Activated CD4-positive, alpha-beta T cell treated with anti-CD3 and anti-CD28 coated beads, Interleukin-2, amount 10 ng/mL, durations not matched to agents 24 days and 14 days (primary cell): ENCODE data around the gene SLCO4A1. TPM values are rescaled to one million over a fixed set of nuclear protein-coding genes. Genes with fewer than 3 reads are reported as not detected.

Experiments used
- DNase-seq: peaks from one replicate; pipeline ENCODE4 v3.0.0; 2022
- H3K27ac Mint-ChIP-seq: one replicate; pipeline ENCODE4 v1.8.0; 2022; ENCODE audit warnings: mild to moderate bottlenecking, mixed read lengths
- H3K27me3 Mint-ChIP-seq: one replicate; pipeline ENCODE4 v1.8.0; 2022; ENCODE audit warnings: mixed read lengths
- H3K36me3 Mint-ChIP-seq: one replicate; pipeline ENCODE4 v1.8.0; 2022; ENCODE audit warnings: low read depth, mild to moderate bottlenecking, mixed read lengths
- H3K4me1 Mint-ChIP-seq: one replicate; pipeline ENCODE4 v1.8.0; 2021; ENCODE audit warnings: mixed read lengths
- H3K4me3 Mint-ChIP-seq: one replicate; pipeline ENCODE4 v1.8.0; 2022; ENCODE audit warnings: mild to moderate bottlenecking, moderate library complexity, mixed read lengths
- H3K9me3 Mint-ChIP-seq: one replicate; pipeline ENCODE4 v1.8.0; 2021; ENCODE audit warnings: mixed read lengths
- intact Hi-C: fragments of 100-400 bp; cut with micrococcal nuclease; formaldehyde crosslinking; loops from one replicate; pipeline ENCODE4 v1.15.1; 2023
- total RNA-seq: library from RNA; stranded (reverse); gene quantifications from 2 replicates; pipeline ENCODE4 v1.2.3, GENCODE V29; 2022

Gene SLCO4A1
- total RNA-seq, 1 donor from 2014 or later = 67.3 TPM

GRCh38 chr20:62652041-62652893, 10.0 kb downstream of the SLCO4A1 start:
- Mint-ChIP-seq H3K4me3 (peak overlapping the region; percentile 82), H3K36me3 (peaks cover 23% of the 10 kb centered on the region), H3K4me1 (peaks cover 44% of the 10 kb centered on the region), H3K9me3 (no peaks in the 10 kb centered on the region), H3K27me3 (no peaks in the 10 kb centered on the region), H3K27ac (peak overlapping the region; percentile 92)
- DNase-seq = peak; percentile 89
- intact Hi-C loops = loop anchor here (5.0 kb wide), 2 partner anchors 90 to 140 kb away; no protein-coding TSS in a partner anchor

DNA sequence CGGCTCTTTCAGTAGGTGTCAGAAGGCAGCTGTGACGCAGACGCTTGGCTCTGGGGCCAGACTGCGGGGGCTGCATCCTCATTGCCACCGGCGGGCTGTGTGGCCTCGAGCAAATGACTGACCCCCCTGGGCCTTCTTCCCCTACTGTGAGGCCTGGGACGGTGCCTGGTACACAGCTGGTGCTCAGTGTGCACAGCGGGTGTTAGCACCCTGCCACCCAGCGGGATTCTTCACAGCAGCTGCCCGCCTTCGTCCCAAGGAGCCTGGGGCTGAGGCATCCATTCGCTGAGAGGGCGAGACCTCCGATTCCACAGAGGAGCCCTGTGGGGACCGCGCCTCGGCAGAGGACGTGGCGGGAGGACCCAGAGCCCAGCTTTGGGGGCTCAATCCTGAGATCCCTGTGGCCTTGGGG, 10.6 kb downstream of the SLCO4A1 start:
- intact Hi-C loops = loop anchor here (5.0 kb wide), 2 partner anchors 89 to 139 kb away; no protein-coding TSS in a partner anchor
- Mint-ChIP-seq H3K4me1 (peaks cover 43% of the 10 kb centered on the region), H3K27ac (peak overlapping the region; percentile 92), H3K36me3 (peaks cover 24% of the 10 kb centered on the region), H3K9me3 (no peaks in the 10 kb centered on the region), H3K27me3 (no peaks in the 10 kb centered on the region), H3K4me3 (no peak overlapping the region)
- DNase-seq = no peak

DNA sequence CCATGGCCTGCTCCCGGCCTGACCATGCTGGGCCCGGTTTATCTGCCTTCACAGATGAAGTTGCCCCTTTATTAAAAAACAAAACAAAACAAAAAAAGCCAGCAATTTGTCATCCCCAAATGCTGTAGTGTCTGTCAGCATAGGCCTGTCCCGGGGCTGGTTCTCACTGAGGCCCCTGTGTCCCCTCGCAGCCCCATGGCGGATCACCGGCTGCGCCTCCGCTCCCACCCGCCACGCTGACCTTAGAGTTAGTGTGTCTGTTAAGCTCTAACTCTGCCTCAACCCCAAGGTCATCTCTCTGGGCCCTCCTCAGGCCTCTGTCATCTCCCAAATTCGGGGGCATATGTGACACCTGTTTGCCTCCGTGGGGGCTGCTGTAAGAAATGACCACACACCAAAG, 11.1 kb downstream of the SLCO4A1 start:
- Mint-ChIP-seq H3K9me3 (no peaks in the 10 kb centered on the region), H3K27ac (peak overlapping the region; percentile 34), H3K27me3 (no peaks in the 10 kb centered on the region), H3K4me3 (no peak overlapping the region), H3K36me3 (peaks cover 25% of the 10 kb centered on the region), H3K4me1 (peaks cover 43% of the 10 kb centered on the region)
- intact Hi-C loops = loop anchor here (5.0 kb wide), 2 partner anchors 89 to 139 kb away; no protein-coding TSS in a partner anchor
- DNase-seq = no peak

DNA sequence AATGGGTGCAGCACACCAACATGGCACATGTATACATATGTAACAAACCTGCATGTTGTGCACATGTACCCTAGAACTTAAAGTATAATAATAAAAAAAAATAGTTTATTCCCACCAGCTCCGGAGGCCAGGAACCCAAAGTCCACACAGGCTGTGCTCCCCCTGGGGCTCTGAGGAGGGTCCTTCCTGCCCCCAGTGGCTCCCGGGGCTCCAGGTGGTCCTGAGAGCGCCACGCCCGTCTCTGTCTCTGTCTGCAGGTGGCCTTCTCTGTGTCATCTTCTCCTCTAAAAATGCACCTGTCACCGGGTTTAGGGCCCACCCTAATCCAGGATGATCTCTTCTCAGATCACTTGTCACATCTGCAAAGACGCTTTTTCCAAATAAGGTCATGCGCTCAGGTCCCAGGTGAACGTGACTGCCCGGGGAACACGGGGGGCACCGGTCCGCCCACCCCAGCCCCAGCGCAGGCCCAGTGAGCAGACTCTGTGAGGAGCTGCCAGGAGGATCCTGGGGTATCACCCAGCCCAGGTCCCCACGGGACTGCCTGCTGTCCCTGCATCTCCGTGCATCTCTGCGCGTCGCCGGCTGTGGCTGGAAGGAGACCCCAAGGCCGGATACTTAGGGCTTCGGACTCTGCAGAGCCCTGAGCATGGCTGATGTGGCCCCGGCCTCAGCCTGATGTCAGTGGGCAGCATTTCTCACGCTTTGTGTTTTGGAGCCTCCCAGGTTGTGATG, 11.8 kb downstream of the SLCO4A1 start:
- peaks cover 41% of the 10 kb centered on the region for H3K4me1 Mint-ChIP-seq
- peaks cover 30% of the 10 kb centered on the region for H3K36me3 Mint-ChIP-seq
- H3K9me3 Mint-ChIP-seq = no peaks in the 10 kb centered on the region
- no peak for DNase-seq
- no peak overlapping the region for H3K4me3 Mint-ChIP-seq
- H3K27ac Mint-ChIP-seq = peak overlapping the region; percentile 49
- no peaks in the 10 kb centered on the region for H3K27me3 Mint-ChIP-seq
- intact Hi-C loops = loop anchor here (5.0 kb wide), 2 partner anchors 88 to 138 kb away; no protein-coding TSS in a partner anchor

DNA sequence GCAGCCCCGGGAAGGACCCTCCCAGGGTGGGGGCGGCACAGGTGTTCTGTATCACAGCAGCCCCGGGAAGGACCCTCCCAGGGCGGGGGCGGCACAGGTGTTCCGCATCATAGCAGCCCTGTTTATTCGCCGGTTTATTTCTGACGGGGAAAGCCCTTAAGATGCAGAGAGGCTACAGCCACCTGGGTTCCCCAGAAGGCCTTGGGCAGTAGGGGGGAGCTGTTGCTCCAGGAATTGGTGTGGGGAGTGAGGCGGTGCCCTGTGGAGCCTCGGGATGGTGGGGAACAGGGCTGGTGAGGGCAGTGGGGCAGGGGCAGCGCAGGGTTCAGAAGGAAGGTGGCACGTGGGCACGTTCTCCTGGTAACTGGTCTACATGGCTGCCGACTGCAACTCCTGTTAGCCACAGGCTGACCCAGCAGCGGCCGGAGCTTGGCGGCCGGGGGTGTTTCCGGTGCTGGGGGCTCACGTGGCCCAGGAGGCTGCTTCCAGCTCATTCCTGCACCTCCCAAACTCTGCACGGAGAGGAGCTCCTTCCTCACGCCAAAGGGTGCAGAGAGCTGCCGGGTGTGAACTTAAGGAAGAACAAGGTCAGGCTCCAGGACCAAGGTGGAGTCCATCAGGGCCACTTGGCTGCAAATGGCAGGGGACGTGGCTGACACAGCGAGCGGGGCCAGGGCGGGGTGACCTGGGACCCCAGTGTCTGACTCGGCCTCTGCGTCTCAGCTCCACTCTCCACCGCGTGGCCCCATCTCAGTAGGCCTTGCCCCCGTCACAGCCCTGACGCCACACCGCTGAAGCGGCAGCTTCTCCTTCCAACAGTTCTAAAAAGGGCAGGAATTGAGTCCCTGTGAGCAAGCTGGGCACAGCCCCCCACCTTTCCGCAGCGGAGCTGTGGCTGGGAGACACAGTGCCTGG, 13.2 kb downstream of the SLCO4A1 start:
- no peaks in the 10 kb centered on the region for H3K9me3 Mint-ChIP-seq
- no peak overlapping the region for H3K4me3 Mint-ChIP-seq
- H3K27ac Mint-ChIP-seq = no peak overlapping the region
- peaks cover 29% of the 10 kb centered on the region for H3K36me3 Mint-ChIP-seq
- H3K4me1 Mint-ChIP-seq = peaks cover 29% of the 10 kb centered on the region
- intact Hi-C loops = no loop called here
- no peaks in the 10 kb centered on the region for H3K27me3 Mint-ChIP-seq
- DNase-seq = no peak

DNA sequence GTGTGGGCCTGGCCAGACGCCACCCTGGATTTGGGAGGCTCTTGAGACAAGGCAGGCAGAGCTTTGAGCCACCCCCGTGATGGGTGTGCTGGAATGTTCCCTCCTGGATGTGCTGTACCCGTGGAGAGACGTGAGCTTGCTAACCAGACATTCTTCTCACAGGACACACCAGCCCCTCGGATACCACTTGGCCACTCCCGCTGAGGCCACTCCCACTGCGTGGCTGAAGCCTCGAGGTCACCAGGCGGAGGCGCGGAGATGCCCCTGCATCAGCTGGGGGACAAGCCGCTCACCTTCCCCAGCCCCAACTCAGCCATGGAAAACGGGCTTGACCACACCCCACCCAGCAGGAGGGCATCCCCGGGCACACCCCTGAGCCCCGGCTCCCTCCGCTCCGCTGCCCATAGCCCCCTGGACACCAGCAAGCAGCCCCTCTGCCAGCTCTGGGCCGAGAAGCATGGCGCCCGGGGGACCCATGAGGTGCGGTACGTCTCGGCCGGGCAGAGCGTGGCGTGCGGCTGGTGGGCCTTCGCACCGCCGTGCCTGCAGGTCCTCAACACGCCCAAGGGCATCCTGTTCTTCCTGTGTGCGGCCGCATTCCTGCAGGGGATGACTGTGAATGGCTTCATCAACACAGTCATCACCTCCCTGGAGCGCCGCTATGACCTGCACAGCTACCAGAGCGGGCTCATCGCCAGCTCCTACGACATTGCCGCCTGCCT, 14.1 kb downstream of the SLCO4A1 start:
- intact Hi-C loops = no loop called here
- no peak overlapping the region for H3K27ac Mint-ChIP-seq

DNA sequence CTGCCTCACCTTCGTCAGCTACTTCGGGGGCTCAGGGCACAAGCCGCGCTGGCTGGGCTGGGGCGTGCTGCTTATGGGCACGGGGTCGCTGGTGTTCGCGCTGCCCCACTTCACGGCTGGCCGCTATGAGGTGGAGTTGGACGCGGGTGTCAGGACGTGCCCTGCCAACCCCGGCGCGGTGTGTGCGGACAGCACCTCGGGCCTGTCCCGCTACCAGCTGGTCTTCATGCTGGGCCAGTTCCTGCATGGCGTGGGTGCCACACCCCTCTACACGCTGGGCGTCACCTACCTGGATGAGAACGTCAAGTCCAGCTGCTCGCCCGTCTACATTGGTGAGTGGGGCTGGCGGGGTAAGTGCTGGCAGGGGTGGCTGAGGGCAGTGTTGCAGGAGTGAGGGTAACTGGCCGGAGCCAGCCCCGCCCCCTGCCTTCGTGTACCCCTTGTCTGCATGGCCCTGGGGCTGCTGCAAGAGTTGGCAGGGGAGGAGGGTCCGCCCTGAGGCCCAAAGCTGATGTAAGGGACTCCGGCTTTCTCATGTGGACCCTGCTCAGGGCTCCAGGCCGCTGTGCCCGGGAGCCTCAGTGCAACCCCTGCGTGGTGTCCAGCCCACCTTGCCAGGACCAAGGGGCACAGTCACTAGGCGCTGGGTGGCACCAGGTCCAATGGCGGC, 14.8 kb downstream of the SLCO4A1 start:
- Mint-ChIP-seq H3K27me3 (no peaks in the 10 kb centered on the region), H3K4me1 (peaks cover 16% of the 10 kb centered on the region), H3K4me3 (no peak overlapping the region), H3K36me3 (peaks cover 22% of the 10 kb centered on the region), H3K9me3 (no peaks in the 10 kb centered on the region), H3K27ac (no peak overlapping the region)
- no peak for DNase-seq
- intact Hi-C loops = no loop called here

More for the DNA sequence above, 14.1 kb downstream of the SLCO4A1 start:
- Mint-ChIP-seq H3K36me3 (peaks cover 23% of the 10 kb centered on the region), H3K4me3 (no peak overlapping the region), H3K27me3 (no peaks in the 10 kb centered on the region), H3K9me3 (no peaks in the 10 kb centered on the region), H3K4me1 (peaks cover 21% of the 10 kb centered on the region)
- DNase-seq = no peak

GRCh38 chr20:62657589-62657942, 15.3 kb downstream of the SLCO4A1 start:
- intact Hi-C loops = no loop called here
- DNase-seq = no peak
- H3K36me3 Mint-ChIP-seq = peaks cover 22% of the 10 kb centered on the region
- no peak overlapping the region for H3K4me3 Mint-ChIP-seq
- no peaks in the 10 kb centered on the region for H3K9me3 Mint-ChIP-seq
- H3K27me3 Mint-ChIP-seq = no peaks in the 10 kb centered on the region
- no peak overlapping the region for H3K27ac Mint-ChIP-seq
- peaks cover 10% of the 10 kb centered on the region for H3K4me1 Mint-ChIP-seq

DNA sequence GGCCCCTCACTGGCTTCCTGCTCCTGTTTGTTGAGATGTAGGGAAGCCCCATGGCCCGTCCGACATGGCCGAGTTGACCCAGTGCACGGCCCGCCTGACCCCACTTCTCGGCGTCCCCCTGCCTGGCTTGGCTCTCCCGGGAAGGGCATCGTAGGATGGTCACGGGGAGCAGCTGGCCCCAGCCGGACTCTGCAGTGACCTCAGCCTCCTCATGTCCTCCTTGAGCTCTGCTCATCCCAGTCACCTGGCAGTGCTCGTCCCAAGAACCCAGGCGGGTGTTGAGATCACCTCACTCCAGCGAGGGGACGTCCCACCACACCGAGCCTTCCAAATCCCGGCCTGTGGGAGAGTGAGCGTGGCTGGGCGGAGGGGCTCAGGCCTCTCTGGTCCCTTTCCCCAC, 15.7 kb downstream of the SLCO4A1 start:
- H3K4me1 Mint-ChIP-seq = peaks cover 10% of the 10 kb centered on the region
- peaks cover 22% of the 10 kb centered on the region for H3K36me3 Mint-ChIP-seq
- intact Hi-C loops = no loop called here
- no peak overlapping the region for H3K4me3 Mint-ChIP-seq
- H3K27me3 Mint-ChIP-seq = no peaks in the 10 kb centered on the region
- H3K9me3 Mint-ChIP-seq = no peaks in the 10 kb centered on the region
- DNase-seq = no peak
- H3K27ac Mint-ChIP-seq = no peak overlapping the region

GRCh38 chr20:62658593-62659178, 16.4 kb downstream of the SLCO4A1 start:
- no peak for DNase-seq
- intact Hi-C loops = no loop called here
- Mint-ChIP-seq H3K27ac (no peak overlapping the region), H3K4me3 (no peak overlapping the region), H3K27me3 (no peaks in the 10 kb centered on the region), H3K36me3 (peaks cover 26% of the 10 kb centered on the region), H3K4me1 (peaks cover 6% of the 10 kb centered on the region), H3K9me3 (no peaks in the 10 kb centered on the region)

DNA sequence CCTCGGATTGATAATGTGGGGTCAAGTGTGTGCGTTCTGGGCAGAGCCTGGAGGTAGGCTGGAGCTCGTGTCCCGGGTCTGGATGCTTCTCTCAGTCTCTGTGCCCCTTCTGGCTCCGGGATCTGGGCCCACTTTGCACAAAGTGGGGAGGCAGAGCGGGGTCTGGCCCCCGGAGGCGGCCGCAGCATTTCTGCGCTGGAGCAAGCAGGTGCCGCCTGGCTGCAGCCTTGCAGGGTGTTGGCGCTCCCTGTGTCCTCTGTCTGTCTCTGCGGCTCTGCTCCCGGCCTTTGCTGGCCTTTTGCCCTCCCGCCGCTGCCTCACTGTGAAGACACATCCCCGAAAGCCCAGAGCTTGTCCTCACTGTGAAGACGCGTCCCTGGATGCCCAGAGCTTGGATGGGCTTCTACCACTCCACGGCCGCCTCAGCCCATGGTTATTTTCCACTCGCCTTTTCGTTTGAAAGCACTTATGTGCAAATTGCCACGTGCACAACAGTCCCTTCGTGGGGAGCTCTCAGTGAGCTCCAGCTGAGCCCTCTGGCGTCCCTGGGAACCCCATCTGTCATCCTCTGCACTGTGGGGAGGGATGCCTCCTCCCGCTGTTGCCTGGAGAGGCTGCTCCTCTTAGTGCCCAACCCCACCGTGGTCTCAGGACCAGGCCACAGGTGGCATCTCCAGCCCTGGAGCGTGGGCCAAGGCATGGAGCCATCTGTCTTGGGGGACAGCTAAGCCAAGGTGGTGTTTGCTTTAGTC, 17.4 kb downstream of the SLCO4A1 start:
- Mint-ChIP-seq H3K27ac (no peak overlapping the region), H3K27me3 (no peaks in the 10 kb centered on the region), H3K36me3 (peaks cover 27% of the 10 kb centered on the region), H3K9me3 (no peaks in the 10 kb centered on the region), H3K4me3 (no peak overlapping the region), H3K4me1 (peaks cover 4% of the 10 kb centered on the region)
- DNase-seq = no peak
- intact Hi-C loops = no loop called here

DNA sequence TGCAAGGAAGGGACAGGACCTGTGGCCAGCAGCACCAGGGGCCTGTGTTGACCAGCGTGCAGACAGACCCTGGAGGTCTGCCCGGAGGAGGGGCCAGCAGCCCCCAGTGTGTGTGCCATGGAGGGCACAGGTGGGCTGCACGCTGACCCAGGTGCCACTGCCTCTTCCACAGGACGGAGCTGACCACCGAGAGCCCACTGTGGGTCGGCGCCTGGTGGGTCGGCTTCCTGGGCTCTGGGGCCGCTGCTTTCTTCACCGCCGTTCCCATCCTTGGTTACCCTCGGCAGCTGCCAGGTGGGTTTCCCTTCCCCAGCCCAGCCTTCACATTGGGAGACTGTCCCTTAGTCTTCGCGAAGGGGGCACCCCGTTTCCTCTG, 17.9 kb downstream of the SLCO4A1 start:
- no peak overlapping the region for H3K27ac Mint-ChIP-seq
- H3K4me1 Mint-ChIP-seq = peaks cover 4% of the 10 kb centered on the region
- no peak overlapping the region for H3K4me3 Mint-ChIP-seq
- H3K9me3 Mint-ChIP-seq = no peaks in the 10 kb centered on the region
- DNase-seq = no peak
- intact Hi-C loops = no loop called here
- no peaks in the 10 kb centered on the region for H3K27me3 Mint-ChIP-seq
- peaks cover 31% of the 10 kb centered on the region for H3K36me3 Mint-ChIP-seq
